Ecto neural progenitor cell (in vitro differentiated cells): ENCODE data around the gene MCM9.
"Not testable (repeated sequence)": the region's sequence is repeated elsewhere in the genome, so short reads cannot be mapped to it uniquely, and the experiment has no call there.

Experiments used
- DNase-seq: peaks from one replicate; pipeline ENCODE4 v3.0.0-alpha.2; 2018; ENCODE audit warnings: low spot score

MCM9 gene

DNA sequence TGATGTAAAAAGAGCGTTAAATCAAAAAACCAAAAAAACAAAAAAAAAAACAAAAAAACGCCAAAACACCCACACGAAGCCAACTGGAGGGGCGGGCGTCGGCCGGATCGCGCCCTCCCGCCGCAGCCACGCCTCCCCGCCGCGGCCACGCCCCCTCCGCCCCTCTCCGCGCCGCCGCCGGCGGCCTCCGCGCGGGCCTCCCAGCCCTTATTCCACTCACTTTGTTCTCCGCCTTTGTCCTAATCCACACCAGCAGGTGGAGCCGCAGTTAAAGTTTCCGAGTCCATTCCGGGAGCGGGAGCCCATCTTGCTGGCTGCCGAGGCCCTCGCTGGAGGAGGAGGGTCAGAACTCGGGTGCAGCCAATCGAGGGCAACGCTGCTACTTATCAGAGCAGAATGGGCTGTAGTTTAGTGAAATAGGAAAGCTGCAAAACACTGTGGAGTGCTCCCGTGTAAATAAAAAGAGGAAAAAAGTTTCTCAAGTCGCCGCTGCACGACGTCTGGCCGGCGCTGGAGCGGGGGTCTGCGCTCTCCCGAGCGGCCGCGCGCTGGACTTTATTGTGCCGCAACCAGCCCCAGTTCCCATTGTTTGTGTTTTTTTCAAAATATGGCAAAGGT, 41.0 kb downstream of the MCM9 start, which contains the start of gene ASF1A:
Gene ASF1A (plus strand): TSS at position 346 of the 618 bp plus-strand sequence. CDS start 262 bp downstream, at position 608.
- peak; percentile 97 for DNase-seq

- no peak for DNase-seq
Measured at GRCh38 chr6:118893064-118893806, 41.7 kb downstream of the MCM9 start.

- no peak for DNase-seq
Measured at GRCh38 chr6:118892355-118892991, 42.5 kb downstream of the MCM9 start.

DNA sequence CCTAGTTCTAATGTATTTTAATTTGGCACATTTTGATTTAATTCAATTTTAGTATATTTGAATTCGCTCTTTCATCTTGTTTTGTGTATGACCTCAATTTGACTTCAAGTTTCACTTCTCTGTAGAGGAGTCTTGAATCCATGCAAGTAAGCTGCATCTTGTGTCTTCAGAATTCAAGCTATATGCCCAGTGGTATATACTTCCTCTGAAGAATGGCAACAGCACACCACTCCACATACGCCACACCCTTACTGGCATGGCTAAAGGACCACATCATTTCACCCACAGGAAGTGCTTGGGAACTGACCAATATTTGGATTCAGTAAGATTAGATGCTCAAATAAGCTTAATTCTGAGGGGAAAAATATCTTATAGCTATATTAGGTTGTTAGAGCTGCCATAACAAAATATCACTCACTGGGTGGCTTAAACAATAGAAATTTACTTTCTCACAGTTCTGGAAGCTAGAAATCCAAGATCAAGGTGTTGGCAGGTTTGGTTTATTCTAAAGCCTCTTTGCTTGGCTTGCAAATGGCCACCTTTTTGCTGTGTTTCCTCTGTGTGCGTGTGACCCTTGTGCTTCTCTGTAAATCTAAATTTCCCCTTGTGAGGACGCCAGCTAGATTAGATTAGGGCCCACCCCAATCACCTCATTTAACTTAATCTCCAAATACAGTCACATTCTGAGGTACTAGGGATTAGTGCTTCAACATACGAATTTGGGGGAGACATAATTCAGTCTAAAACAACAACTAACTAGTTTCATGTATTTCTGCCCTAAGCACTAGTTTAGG, 43.8 kb downstream of the MCM9 start:
- DNase-seq = no peak

GRCh38 chr6:118889163-118889562, 45.8 kb downstream of the MCM9 start:
- no peak for DNase-seq

- DNase-seq = no peak
Measured at GRCh38 chr6:118886641-118887040, 48.3 kb downstream of the MCM9 start.

GRCh38 chr6:118882314-118882905, 52.5 kb downstream of the MCM9 start:
- DNase-seq = no peak

DNA sequence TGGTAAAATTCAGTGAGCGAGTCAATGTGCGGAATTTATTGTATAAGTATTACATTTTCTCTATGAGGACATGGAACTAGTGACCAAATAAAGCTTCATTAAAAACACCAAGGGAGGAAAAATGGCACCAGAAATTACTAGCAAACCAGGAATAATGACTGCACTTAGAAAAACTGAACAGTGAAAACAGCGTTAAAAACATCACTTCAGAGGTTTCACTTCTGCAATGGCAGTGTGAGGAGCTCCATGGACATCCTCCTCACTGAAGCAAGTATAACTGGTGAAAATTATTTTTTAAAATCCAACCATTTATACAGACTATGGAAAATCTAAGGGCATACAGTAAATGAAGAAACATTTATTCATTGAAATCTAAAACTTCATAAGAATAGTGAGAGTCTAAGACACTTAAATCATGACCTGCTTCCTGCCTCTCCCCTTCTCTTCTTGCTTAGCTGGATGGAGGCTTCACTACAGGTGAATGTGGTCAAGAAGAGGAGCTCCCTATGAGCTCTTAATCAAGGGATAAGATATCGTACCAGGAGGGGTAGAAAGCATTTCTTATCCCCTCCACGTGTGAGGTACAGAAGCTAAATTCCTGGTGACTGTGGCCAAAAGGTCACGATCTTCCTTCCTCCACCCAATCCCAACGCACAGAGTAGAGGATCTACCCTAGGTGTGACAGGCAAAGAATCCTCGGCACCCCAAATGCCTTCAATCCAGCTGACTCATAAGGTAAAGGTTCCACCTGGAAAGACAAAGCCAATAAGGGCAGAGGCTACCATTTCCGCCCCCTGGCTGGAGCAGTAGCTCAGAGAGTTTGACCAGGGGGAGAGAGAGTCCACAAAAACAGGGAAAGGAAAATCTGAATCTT, 53.3 kb downstream of the MCM9 start:
- DNase-seq = no peak

GRCh38 chr6:118877806-118878205, 57.2 kb downstream of the MCM9 start:
- no peak for DNase-seq

DNA sequence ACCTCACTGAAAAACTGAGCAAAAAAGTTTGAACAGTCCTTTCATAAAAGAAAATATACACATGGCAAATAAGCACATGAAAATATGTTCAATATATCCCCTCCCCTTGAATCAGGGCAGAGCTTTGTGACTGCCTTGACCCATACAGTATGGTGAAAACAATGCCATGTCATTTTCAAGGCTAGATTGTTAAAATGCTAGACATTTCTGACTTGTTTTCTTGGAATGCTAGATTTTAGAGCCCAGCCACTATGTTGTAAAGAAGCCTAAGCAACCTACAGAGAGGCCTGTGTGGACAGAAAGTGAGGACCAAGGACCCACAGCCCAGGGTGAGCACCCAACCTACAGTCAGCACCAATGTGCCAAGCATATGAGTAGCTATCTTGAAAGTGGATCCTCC, 58.1 kb downstream of the MCM9 start:
- no peak for DNase-seq

DNA sequence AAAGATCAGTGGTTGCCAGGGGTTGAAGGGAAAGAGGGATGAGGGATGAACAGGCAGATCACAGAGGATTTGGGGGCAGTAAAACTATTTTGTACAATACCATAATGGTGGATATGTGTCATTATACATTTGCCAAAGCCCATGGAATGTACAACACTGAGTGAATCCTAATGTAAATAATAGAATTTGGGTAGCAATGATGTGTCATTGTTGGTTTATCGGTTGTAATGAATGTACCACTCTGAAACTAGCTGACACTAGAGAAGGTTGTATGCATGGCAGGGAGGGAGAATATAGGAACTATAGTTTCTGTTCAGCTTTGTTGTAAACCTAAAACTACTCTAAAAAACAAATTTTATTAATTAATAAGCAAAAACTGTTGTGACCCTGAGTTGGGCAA, 58.8 kb downstream of the MCM9 start:
- no peak for DNase-seq

- DNase-seq = no peak
Measured at GRCh38 chr6:118875672-118876071, 59.3 kb downstream of the MCM9 start.

- no peak for DNase-seq
Measured at GRCh38 chr6:118873239-118873638, 61.7 kb downstream of the MCM9 start.

- DNase-seq = no peak
Measured at GRCh38 chr6:118872726-118873125, 62.2 kb downstream of the MCM9 start.

DNA sequence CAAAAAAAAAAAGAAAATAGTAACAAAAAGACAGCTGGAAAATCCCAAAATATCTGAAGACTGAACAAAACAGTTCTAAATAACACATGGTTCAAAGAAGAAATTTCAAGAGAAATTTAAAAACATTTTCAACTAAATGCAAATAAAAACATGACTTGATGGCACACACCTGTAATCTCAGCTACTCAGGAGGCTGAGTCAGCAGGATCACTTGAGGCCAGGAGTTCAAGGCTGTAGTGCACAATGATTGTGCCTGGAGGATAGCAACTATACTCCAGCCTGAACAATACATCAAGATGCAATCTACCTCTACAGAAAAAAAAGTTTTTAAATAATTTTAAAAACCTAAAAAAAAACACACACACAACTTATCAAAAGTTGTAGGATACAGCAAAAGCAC, 62.6 kb downstream of the MCM9 start:
- no peak for DNase-seq

GRCh38 chr6:118871331-118871730, 63.6 kb downstream of the MCM9 start:
- DNase-seq = no peak

- DNase-seq = no peak
Measured at GRCh38 chr6:118869894-118870589, 64.9 kb downstream of the MCM9 start.

- no peak for DNase-seq
Measured at GRCh38 chr6:118869350-118869749, 65.6 kb downstream of the MCM9 start.

DNA sequence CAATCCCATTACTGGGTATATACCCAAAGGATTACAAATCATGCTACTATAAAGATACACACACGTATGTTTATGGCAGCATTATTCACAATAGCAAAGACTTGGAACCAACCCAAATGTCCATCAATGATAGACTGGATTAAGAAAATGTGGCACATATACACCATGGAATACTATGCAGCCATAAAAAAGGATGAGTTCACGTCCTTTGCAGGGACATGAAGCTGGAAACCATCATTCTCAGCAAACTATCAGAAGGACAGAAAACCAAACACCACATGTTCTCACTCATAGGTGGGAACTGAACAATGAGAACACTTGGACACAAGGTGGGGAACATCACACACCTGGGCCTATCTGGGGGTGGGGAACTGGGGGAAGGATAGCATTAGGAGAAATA, 66.1 kb downstream of the MCM9 start:
- not testable (repeated sequence) for DNase-seq

DNA sequence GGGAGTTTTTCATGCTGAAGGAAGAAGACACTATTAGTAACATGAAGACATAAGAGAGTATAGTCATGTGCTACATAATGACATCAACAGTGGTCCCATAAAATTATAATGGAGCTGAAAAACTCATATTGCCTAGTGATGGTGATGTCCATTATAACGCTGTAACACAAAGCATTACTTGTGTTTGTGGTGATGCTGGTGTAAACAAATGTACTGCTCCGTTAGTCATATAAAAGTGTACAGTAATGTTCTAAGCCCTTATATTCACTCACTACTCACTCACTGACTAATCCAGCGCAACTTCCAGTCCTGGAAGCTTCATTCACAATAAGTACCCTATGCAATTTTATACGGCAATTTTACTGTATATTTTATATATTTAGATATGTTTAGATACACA, 67.8 kb downstream of the MCM9 start:
- DNase-seq = no peak

DNA sequence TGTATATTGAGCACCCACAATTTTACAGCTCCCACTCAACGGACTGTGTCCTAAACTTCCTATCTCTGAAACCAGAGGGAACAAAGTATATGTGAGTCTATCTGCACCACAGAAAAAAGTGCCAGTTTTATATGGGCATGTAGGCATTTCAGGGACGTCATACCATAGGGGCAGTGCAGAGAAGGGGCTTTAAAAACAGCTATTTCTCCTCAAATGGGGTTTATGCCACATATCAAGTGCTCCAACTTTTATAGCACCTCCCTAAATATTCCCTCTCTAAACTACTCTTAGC, 69.9 kb downstream of the MCM9 start:
- DNase-seq = no peak
